Mesothelial cell of epicardium (in vitro differentiated cells): Measurements from ENCODE around the gene SMIM22. TPM values are rescaled to one million over a fixed set of nuclear protein-coding genes. Genes with fewer than 3 reads are reported as not detected.

Experiments used
- DNase-seq, 2 experiments: peaks; one replicate each; pipeline ENCODE4 v3.0.0; 2021; ENCODE audit warnings: low spot score in 2 of 2; ENCODE audit not compliant: unreplicated experiment in 2 of 2
- H3K27ac Mint-ChIP-seq: 2 replicates; pipeline ENCODE4 v1.8.0; 2021; ENCODE audit warnings: mixed read lengths
- H3K27me3 Mint-ChIP-seq: 2 replicates; pipeline ENCODE4 v1.8.0; 2021; ENCODE audit warnings: low read depth, mixed read lengths
- H3K36me3 Mint-ChIP-seq: 2 replicates; pipeline ENCODE4 v1.8.0; 2021; ENCODE audit warnings: mixed read lengths
- H3K4me1 Mint-ChIP-seq: 2 replicates; pipeline ENCODE4 v1.8.0; 2021; ENCODE audit warnings: mixed read lengths
- H3K4me3 Mint-ChIP-seq: 2 replicates; pipeline ENCODE4 v1.8.0; 2021; ENCODE audit warnings: mild to moderate bottlenecking, moderate library complexity, mixed read lengths
- H3K9me3 Mint-ChIP-seq: 2 replicates; pipeline ENCODE4 v1.8.0; 2021; ENCODE audit warnings: mixed read lengths
- total RNA-seq: library from RNA; stranded (reverse); gene quantifications from 3 replicates; pipeline ENCODE4 v1.2.1, GENCODE V29; 2021
- TF ChIP-seq, protein P1 (sequence below): fragments of 200-600 bp; sonication (generic); IDR thresholded peaks from one replicate; pipeline ENCODE4 v1.5.0; 2021; ENCODE audit warnings: antibody characterized with exemption; ENCODE audit not compliant: unreplicated experiment

The SMIM22 gene
- total RNA-seq, 1 donor from 2014 or later: not detected

DNA sequence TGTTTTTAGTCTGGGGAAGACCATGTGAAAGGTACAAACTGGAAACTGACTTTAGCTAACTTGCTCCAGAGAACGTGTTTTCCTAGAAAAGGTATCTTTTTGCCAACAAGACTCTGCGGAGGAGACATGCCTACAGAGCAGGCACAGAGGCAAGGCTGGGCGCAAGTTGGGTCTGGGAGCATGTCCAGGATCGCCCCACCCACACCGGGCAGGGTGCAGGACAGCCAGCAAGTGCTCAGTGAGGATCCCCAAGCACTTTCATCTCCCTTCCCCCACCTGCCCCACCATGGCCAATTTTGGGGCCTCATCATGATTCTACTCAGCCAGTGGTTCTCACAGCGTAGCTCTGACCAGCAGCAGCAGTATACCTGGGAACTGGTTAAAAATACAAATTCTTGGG is 25.5 kb downstream of the SMIM22 start:
- H3K27me3 Mint-ChIP-seq: no peaks in the 10 kb centered on the region
- no peak overlapping the region for H3K27ac Mint-ChIP-seq
- no peak for DNase-seq
- H3K36me3 Mint-ChIP-seq: peaks cover 35% of the 10 kb centered on the region
- no peaks in the 10 kb centered on the region for H3K4me1 Mint-ChIP-seq
- TF ChIP-seq, protein P1, sequence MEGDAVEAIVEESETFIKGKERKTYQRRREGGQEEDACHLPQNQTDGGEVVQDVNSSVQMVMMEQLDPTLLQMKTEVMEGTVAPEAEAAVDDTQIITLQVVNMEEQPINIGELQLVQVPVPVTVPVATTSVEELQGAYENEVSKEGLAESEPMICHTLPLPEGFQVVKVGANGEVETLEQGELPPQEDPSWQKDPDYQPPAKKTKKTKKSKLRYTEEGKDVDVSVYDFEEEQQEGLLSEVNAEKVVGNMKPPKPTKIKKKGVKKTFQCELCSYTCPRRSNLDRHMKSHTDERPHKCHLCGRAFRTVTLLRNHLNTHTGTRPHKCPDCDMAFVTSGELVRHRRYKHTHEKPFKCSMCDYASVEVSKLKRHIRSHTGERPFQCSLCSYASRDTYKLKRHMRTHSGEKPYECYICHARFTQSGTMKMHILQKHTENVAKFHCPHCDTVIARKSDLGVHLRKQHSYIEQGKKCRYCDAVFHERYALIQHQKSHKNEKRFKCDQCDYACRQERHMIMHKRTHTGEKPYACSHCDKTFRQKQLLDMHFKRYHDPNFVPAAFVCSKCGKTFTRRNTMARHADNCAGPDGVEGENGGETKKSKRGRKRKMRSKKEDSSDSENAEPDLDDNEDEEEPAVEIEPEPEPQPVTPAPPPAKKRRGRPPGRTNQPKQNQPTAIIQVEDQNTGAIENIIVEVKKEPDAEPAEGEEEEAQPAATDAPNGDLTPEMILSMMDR: no peak
- H3K9me3 Mint-ChIP-seq: no peaks in the 10 kb centered on the region
- no peak overlapping the region for H3K4me3 Mint-ChIP-seq

DNA sequence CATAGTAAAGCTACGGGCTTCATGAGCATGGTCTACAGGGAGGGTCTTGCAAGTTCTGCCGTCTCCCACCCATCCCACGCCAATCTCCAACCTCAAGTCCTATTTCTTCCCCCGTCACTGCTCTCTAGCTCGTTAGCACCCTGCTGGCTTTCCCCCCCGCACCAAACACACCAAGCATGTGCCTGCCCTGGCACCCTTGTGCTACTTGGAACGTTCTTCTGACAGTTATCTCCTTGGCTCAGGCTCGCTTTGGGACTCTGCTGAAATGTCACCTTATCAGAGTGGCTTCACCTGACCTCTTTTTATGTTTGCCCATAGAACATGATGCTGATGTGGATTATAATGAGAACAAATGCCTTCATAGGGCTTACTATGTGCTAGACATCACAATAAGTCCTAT is 30.0 kb downstream of the SMIM22 start:
- Mint-ChIP-seq H3K27me3 (no peaks in the 10 kb centered on the region), H3K9me3 (no peaks in the 10 kb centered on the region), H3K36me3 (peaks cover 33% of the 10 kb centered on the region), H3K4me3 (no peak overlapping the region), H3K27ac (no peak overlapping the region), H3K4me1 (no peaks in the 10 kb centered on the region)
- TF ChIP-seq, protein P1: no peak
- no peak for DNase-seq

DNA sequence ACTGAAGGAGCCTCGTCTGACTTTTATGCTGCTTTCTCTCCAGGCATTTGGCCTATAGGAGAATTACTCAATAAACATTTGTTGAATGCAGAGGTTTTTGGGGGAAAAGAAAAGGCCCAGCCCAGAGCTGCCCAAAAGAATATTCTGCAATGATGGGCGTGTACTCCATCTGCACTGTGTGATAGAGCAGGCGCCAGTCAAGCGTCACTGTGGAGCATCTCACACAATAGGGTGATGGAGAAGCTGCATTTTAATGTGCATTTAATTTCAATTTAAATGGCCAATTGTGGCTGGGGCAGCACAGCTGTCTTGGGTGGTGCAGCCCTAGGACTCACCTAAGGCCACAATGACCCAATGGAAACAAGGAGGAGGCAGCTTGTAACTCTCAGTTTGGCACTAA is 31.4 kb downstream of the SMIM22 start:
- Mint-ChIP-seq H3K4me3 (no peak overlapping the region), H3K9me3 (no peaks in the 10 kb centered on the region), H3K36me3 (peaks cover 41% of the 10 kb centered on the region), H3K27me3 (no peaks in the 10 kb centered on the region), H3K4me1 (no peaks in the 10 kb centered on the region), H3K27ac (no peak overlapping the region)
- DNase-seq: no peak
- TF ChIP-seq, protein P1: no peak

DNA sequence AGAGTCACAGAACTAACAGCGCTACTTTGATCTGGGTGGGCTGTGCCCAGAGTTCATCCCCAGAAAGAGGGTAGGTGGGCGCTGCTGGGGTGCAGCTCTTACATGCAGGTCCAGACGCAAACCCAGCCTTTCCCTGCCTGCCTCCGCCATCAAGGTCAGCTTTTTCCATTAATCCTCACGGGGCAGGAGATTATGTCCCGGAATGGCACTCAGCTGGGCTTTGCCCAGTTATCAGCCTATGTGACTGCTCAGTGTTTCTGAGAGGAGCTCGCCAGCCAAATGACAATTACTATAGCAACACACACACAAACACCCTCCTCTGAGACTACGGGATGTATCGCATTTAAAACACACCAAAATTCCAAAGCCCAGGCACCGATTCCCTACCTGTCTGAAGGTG is 31.8 kb downstream of the SMIM22 start:
- Mint-ChIP-seq H3K27me3 (no peaks in the 10 kb centered on the region), H3K4me3 (no peak overlapping the region), H3K9me3 (no peaks in the 10 kb centered on the region), H3K36me3 (peaks cover 42% of the 10 kb centered on the region), H3K27ac (no peak overlapping the region), H3K4me1 (no peaks in the 10 kb centered on the region)
- TF ChIP-seq, protein P1: no peak
- DNase-seq: no peak

DNA sequence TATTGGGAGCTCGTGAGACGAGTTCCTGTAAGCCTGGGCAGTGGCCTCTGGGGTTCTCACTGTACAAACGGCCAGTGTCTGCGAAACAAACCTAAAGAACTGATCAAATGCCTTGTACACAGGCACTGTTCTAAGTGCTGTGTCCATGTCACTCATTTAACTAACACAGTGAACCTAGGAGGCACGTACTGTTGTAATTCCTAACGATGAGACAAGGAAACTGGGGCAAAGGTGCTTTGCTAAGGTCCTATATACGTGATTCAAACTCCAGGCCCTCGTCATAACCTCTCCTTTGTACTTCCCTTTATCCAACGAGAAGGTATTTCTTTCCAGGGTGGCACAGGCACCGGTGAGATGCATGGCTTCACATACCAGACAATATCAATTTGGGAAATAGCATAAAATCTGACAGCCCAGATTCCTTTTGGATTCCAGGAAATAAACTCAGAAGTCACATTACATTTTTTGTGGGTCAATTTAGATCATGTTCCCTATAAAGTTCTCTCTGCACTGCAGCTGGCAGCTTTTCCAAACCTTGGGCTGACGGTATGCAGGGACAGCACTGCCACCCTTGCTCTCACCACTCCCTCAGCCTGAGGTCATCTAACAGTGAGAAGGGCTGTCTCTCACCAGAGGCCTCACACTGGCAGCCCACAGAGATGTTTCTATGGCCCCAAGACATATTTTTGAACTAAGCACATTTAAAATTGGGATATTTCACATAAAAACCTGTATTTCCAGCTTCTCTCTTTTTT is 33.6 kb downstream of the SMIM22 start:
- Mint-ChIP-seq H3K27me3 (no peaks in the 10 kb centered on the region), H3K27ac (no peak overlapping the region), H3K36me3 (peaks cover 47% of the 10 kb centered on the region), H3K4me1 (no peaks in the 10 kb centered on the region), H3K9me3 (no peaks in the 10 kb centered on the region), H3K4me3 (no peak overlapping the region)
- DNase-seq: no peak
- TF ChIP-seq, protein P1: no peak
